GM18507 (cell line): ENCODE data around the gene CHRNB1.
"Not testable (repeated sequence)": the region's sequence is repeated elsewhere in the genome, so short reads cannot be mapped to it uniquely, and the experiment has no call there.

Experiments used
- DNase-seq: peaks from one replicate; pipeline ENCODE4 v3.0.0; 2011; ENCODE audit warnings: low read depth; ENCODE audit not compliant: insufficient read length; ENCODE audit errors: extremely low spot score
- FAIRE-seq: peaks from 2 replicates; lab custom pipeline; 2011; peaks lifted over from hg19 to GRCh38; lab: Jason Lieb, UNC

Gene CHRNB1

GRCh38 chr17:7462474-7463371 is 17.9 kb downstream of the CHRNB1 start:
- DNase-seq (no peak), FAIRE-seq (no peak)

DNA sequence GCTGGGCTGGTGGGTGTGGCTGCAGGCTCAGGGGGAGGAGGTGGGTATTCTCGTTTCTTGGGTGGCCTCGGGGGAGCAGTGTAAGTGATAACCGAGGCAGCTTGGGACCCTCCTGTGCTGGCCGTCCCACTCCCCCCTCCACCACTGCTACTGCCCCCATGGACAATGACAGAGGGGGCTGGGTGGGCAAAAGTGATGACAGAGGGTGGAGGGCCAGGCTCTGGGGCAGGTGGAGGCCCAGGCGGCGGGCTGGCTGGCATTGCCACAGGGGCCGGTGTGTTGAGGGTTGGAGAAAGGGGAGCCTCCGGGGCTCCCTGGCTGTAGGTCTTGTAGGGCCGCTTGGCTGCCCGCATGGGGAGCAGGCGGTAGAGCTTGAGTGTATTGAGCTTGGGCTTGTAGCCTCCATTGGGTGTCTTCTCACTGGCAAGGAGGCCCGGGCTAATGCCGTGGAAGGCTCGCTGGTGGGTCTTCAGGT is 18.5 kb downstream of the CHRNB1 start:
- FAIRE-seq, result no peak
- no peak for DNase-seq

- DNase-seq (no peak), FAIRE-seq (no peak)
Observed at GRCh38 chr17:7464081-7464480, 19.2 kb downstream of the CHRNB1 start.

GRCh38 chr17:7465597-7466275 is 20.9 kb downstream of the CHRNB1 start:
- DNase-seq (no peak), FAIRE-seq (no peak)

DNA sequence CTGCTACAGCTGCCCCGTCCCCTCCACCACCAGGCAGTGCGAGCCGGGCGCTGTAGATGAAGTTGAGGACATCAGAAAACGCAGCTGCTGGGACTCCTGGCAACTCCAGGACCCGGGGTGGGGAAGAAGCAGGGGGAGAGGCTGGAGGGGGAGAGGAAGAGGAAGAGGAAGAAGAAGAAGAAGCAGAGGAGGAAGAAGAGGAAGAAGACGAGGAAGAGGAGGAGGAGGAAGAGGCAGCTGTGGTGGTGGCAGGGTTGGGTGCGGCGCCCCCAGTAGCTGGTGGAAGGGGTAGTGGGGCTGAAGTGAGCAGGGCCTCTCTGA is 21.4 kb downstream of the CHRNB1 start:
- FAIRE-seq (no peak), DNase-seq (no peak)

DNA sequence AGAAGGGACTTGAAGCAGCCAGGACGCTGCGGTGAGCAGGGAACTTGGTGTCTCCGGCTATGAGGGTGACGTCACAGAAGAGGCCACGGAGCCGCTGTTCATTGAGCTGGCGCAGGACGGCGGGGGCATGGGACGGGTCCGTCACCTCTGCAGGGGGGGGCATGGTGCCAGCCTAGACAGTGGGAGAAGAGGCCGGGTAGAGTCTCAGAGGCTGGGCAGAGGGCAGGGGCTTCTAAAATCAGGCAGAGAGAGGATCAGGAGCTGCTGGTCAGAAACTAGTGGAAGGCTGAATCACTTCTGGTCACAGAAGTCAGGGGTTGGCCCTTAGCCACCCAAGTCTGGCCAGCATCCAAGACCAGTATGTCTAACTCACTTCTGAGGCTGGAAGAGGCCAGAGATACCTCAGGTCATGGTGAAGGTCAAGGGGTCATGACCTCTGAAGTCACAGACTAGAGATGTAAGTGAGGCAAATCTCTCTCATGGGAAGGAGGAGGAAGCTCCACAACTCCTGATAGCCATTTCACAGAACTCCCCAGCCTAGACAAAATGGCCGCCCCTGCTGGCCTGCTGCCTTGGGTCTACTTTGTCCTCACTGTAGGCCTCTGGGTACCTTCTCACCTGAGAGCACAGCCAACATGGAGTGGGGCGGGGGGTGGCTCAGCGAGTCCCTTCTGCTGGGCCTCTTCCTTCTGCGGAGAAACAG is 21.9 kb downstream of the CHRNB1 start:
- DNase-seq, result no peak
- no peak for FAIRE-seq

DNA sequence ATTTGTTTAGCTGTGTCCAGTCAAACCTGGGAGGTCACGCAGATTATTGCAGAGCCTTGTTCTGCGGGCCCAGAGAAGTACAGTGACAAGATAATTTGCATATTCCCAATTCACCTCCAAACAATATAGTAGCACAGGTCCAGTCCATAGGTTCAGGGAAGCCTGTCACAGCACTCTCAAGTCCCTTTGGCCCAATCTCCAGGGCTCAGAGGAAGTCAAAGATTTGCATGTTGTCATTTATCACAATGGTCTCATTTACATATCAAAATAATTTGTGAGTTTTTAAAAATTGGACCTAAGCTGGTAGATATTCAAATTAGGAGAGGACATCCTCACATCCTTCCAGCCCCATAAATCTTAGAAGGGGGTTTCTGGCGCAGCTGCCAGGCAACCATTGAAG is 22.6 kb downstream of the CHRNB1 start:
- no peak for DNase-seq
- FAIRE-seq, result no peak

- no peak for DNase-seq
- FAIRE-seq, result no peak
Observed at GRCh38 chr17:7468290-7468689, 23.4 kb downstream of the CHRNB1 start.

DNA sequence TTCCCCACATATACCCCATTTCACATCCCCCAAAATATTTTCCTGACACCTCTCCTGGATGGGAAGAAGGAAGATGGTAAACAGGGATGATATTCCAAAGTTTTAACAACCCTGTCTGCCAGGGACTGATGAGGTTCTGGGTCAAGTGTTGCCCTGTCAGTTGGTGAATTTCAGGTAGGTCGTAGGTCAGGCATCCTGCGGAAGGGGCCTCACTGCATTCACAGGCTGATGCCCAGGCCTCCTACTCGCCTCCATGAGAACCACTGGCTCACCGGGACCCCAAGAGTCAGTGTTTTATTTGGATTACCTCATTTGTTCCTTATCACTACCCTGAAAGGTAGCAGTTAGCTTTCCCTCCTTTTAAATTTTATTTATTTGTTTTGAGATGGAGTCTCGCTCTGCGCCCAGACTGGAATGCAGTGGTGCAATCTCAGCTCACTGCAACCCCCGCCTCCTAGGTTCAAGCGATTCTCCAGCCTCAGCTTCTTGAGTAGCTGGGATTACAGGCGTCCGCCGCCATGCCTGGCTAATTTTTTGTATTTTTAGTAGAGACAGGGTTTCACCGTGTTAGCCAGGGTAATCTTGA is 24.0 kb downstream of the CHRNB1 start:
- no peak for FAIRE-seq

GRCh38 chr17:7469843-7470242 is 25.0 kb downstream of the CHRNB1 start:
- DNase-seq, FAIRE-seq: not testable (repeated sequence)

More for the DNA sequence above, 24.0 kb downstream of the CHRNB1 start:
- DNase-seq, result no peak

DNA sequence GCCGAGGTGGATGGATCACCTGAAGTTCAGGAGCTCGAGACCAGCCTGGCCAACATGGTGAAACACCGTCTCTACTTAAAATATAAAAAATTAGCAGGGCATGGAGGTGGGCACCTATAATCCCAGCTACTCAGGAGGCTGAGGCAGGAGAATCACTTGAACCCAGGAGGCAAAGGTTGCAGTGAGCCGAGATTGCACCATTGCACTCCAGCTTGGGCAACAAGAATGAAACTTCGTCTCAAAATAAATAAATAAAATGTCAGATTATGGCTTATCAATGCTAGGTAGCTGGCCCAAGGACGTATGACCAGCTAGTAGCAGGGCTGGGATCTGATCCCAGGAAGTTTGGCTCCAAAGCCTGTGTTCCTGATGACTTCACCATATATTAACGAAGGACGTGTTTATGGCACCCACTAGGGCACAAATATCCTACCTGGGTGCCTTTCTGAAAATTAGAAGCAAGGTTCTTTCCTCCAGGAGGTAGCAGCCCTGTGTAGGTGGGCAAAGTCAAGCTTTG is 25.7 kb downstream of the CHRNB1 start:
- not testable (repeated sequence) for DNase-seq, FAIRE-seq

DNA sequence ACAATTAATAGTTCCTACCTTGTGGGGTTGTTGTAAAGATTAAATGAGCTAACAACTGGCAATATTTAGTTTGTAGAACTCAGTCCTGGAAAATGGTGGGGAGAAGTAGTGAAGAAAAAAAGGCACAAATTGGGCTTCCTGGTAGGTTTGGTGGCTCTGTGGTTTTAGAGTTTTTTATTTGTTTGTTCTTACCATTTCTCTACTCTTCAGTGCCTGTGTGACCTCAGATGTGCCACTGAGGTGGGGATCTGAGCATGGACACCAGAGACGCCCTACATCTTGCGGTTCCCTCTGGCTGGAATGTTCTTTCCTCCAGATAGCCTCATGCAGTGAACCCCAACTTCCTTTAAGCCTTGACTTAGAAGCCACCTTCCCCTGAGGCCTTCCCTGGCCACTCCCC is 26.9 kb downstream of the CHRNB1 start:
- FAIRE-seq (no peak), DNase-seq (no peak)

GRCh38 chr17:7474767-7475166 is 29.9 kb downstream of the CHRNB1 start:
- not testable (repeated sequence) for FAIRE-seq, DNase-seq

DNA sequence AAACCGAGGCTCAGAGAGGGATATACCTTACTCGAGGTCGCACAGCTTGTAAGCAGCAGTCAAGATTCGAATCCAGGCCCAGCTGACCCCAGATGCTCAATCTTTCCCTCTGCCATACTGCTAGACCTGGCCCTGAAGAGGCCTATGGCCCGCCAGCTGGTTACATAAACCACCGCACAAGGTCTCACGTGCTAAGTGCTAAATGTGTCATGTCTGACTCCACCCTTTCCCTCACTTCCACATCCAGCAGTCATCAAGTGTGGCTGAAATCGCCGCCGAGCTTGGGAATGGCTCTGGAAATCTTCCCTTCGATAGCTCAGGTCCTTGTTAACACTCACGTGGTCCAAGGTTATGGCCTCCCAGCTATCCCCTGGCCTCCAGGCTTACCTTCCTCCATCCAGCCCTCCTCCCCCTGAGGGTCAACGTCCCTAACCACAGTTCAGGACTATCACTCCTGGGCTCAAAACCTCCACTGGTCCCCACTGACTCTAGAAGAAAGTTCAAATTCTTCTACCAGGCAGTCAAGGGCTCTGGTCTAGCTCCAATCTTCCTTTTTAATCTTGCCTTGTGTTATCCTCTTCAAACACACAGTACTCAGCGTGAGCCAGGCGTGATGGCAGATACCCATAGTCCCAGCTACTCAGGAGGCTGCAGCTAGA is 31.0 kb downstream of the CHRNB1 start:
- FAIRE-seq, result no peak
- no peak for DNase-seq

DNA sequence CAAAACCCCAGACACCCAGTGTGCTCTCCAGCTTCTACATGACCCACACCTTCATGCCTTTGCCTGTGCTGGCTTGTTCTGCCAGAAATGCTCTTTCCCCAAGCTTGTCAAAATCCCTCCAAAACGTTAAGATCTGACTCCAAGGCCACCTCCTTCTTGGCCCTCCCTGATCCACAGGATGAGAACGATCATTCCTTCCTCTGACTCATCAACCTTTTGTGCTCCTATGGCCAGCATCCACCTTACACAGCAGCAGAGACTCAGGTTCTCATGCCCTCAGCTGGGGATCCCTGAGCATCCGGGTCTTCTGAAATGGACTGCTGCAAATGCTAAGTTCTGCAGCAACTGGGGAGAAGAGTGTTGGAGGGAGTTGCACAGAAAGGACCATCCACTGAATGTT is 31.6 kb downstream of the CHRNB1 start:
- no peak for DNase-seq
- no peak for FAIRE-seq

DNA sequence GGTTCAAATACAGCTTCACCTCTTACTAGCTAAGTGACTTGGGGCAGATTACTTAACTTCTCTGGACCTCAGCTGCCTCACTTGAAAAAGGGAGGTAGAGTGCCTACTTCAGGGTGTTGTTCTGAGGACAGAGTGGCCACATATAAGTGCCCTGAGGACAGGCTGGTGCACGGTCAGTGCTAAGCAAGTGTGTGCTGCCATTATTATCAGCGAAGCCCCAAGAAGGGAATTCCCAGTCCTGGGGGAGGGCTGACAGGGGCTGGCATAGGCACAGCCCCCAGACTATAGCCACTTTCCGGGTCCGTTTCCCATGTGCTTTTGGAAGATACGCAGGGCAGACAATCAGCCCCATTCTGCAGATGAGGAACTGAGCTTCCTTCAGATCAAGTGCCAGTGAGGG is 32.1 kb downstream of the CHRNB1 start:
- FAIRE-seq (no peak), DNase-seq (no peak)

GRCh38 chr17:7477392-7478275 is 32.8 kb downstream of the CHRNB1 start:
- DNase-seq (no peak), FAIRE-seq (no peak)
